Measurements from ENCODE around the gene GCK. TPM values are rescaled to one million over a fixed set of nuclear protein-coding genes. Genes with fewer than 3 reads are reported as not detected.
A peak's percentile ranks its signal among the peaks of the same experiment; 100 is the strongest.
"Not testable (repeated sequence)": the region's sequence is repeated elsewhere in the genome, so short reads cannot be mapped to it uniquely, and the experiment has no call there.

Gene GCK
- polyA plus RNA-seq, 1 experiment = 0.35 TPM

DNA sequence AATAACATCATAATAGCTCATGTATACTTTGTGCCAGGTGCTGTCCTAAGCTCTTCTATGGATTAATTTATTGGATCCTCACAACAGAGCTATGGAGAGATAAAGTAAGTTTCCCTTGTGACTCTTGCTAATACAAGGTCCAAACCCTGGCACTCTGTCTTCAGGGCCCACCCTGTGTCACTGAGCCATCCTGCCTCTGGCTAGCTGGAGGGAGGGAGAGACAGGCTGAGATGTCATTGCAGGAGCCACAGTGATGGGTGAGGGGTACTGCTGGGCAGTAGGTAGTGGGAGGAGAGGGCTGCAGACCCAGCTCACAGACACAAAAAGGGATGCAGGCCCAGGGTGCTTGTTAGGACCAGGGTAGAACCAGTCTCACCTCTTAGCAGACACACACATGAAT is 16.9 kb downstream of the GCK start:
- no peak overlapping the region for H3K4me3 ChIP-seq (ENCODE audit: low read depth, low read length)
- H3K27ac ChIP-seq (ENCODE audit: low read depth, low read length) = no peak overlapping the region
- no peak for TF ChIP-seq CTCF (IDR thresholded peaks at IDR 0.05; ENCODE audit: low read depth, low read length)
- ChIA-PET POLR2A (no interaction called here), CTCF (no interaction called here)
- peaks cover 13% of the 10 kb centered on the region for H3K27me3 ChIP-seq (ENCODE audit: control insufficient read depth, insufficient read depth, low read length)
- peaks cover 3% of the 10 kb centered on the region for H3K9me3 ChIP-seq (ENCODE audit: control insufficient read depth, insufficient read depth, low read length)
- DNase-seq (ENCODE audit: low read depth, low spot score) = no peak

DNA sequence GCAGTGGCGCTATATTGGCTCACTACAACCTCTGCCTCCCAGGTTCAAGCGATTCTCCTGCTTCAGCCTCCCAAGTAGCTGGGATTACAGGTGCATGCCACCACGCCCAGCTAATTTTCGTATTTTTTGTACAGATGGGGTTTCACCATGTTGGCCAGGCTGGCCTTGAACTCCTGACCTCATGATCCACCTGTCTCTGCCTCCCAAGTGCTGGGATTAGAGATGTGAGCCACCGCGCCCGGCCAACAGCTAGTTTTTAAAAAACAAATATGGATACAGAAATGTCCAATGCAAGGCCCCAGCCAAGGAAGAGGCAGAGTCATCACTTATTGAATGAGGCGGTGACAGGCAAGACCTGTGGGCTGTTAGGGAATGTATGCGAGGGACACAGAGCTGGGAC is 17.3 kb downstream of the GCK start:
- DNase-seq (ENCODE audit: low read depth, low spot score); H3K9me3 ChIP-seq (ENCODE audit: control insufficient read depth, insufficient read depth, low read length); CTCF ChIA-PET; H3K4me3 ChIP-seq (ENCODE audit: low read depth, low read length); H3K27ac ChIP-seq (ENCODE audit: low read depth, low read length); POLR2A ChIA-PET: not testable (repeated sequence)
- peaks cover 13% of the 10 kb centered on the region for H3K27me3 ChIP-seq (ENCODE audit: control insufficient read depth, insufficient read depth, low read length)

DNA sequence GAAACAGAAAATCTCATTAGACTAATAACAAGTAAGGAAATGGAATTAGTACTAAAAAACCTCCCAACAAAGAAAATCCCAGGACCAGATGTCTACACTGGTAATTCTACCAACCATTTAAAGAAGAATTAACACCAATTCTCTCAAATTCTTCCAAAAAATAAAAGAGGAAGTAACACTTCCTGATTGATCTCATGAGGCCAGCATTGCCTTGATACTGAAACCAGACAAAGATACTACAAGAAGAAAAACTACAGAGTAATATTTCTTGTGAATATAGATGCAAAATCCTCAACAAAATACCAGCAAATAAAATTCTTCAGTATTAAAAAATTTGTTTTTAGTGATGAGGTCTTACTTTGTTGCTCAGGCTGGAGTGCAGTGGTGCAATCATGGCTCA is 21.3 kb downstream of the GCK start:
- Histone ChIP-seq H3K27me3 (ENCODE audit: control insufficient read depth, insufficient read depth, low read length) (peaks cover 4% of the 10 kb centered on the region), H3K4me3 (ENCODE audit: low read depth, low read length) (no peak overlapping the region), H3K9me3 (ENCODE audit: control insufficient read depth, insufficient read depth, low read length) (peaks cover 3% of the 10 kb centered on the region), H3K27ac (ENCODE audit: low read depth, low read length) (no peak overlapping the region)
- ChIA-PET POLR2A (no interaction called here), CTCF (no interaction called here)
- no peak for DNase-seq (ENCODE audit: low read depth, low spot score)
- no peak for TF ChIP-seq CTCF (IDR thresholded peaks at IDR 0.05; ENCODE audit: low read depth, low read length)

GRCh38 chr7:44163591-44163990 is 25.6 kb downstream of the GCK start:
- Histone ChIP-seq H3K9me3 (ENCODE audit: control insufficient read depth, insufficient read depth, low read length) (no peaks in the 10 kb centered on the region), H3K27me3 (ENCODE audit: control insufficient read depth, insufficient read depth, low read length) (no peaks in the 10 kb centered on the region), H3K27ac (ENCODE audit: low read depth, low read length) (no peak overlapping the region), H3K4me3 (ENCODE audit: low read depth, low read length) (no peak overlapping the region)
- peak; percentile 90 for DNase-seq (ENCODE audit: low read depth, low spot score)
- ChIA-PET POLR2A (interaction anchor here (0.6 to 1.5 kb wide), 6 partner anchors 14 to 96 kb away, joined by 3 to 5 read pairs (median 3); no protein-coding TSS in a partner anchor), CTCF (no interaction called here)
- TF ChIP-seq CTCF (IDR thresholded peaks at IDR 0.05; ENCODE audit: low read depth, low read length) = no peak

DNA sequence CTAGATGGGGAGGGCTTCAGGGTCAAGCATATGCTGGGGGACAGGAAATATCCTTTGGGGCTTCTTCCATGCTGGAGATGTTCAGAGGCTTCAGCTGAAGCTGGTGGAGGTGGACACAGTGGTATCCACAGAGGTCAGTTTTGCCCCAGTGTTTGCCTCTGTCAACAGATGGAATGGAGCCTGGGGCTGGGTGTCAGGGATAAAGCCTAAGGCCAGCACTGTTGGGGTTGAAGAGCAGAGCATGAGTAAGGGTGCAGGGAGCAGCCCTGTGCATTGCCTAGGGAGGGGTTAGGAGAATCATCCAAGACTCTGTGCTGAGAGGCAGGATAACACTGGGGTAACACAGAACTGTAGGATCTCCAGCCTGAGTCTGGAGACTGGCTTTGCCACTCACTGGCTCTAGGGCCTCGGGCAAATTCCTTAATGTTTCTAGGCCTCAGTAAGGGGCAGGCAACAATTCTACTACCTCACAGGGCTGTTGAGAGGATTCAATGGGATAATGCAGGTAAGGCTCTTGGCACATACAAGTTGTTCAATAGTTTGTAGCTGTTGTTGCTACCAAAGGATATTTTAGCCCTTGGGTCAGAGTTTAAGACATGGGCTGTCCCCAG is 26.3 kb downstream of the GCK start:
- DNase-seq (ENCODE audit: low read depth, low spot score) = no peak
- ChIA-PET POLR2A (interaction anchor here (0.5 to 1.5 kb wide), 5 partner anchors 13 to 620 kb away, joined by 3 to 9 read pairs (median 5); no protein-coding TSS in a partner anchor), CTCF (no interaction called here)
- TF ChIP-seq CTCF (IDR thresholded peaks at IDR 0.05; ENCODE audit: low read depth, low read length) = no peak
- Histone ChIP-seq H3K27me3 (ENCODE audit: control insufficient read depth, insufficient read depth, low read length) (no peaks in the 10 kb centered on the region), H3K4me3 (ENCODE audit: low read depth, low read length) (no peak overlapping the region), H3K27ac (ENCODE audit: low read depth, low read length) (peak overlapping the region; percentile 63), H3K9me3 (ENCODE audit: control insufficient read depth, insufficient read depth, low read length) (no peaks in the 10 kb centered on the region)

All from AG04450 (cell line).